Smooth muscle cell (in vitro differentiated cells): ENCODE data around the gene MUTYH. TPM values are rescaled to one million over a fixed set of nuclear protein-coding genes. Genes with fewer than 3 reads are reported as not detected.

Source experiments
- DNase-seq: peaks from one replicate; lab custom pipeline; 2025; ENCODE audit not compliant: unreplicated experiment; lab: John Stamatoyannopoulos, UW
- H2AFZ ChIP-seq: fragments of 200-600 bp; sonication (generic); 2 replicates; pipeline ENCODE4 v1.6.0; 2016; ENCODE audit warnings: antibody characterized with exemption, low read depth, mild to moderate bottlenecking
- H3F3A ChIP-seq: fragments of 200-600 bp; sonication (generic); 2 replicates; pipeline ENCODE4 v1.6.0; 2017; ENCODE audit warnings: antibody characterized with exemption, low read depth
- H3K27ac ChIP-seq: fragments of 200-600 bp; sonication (generic); 2 replicates; pipeline ENCODE4 v1.5.1; 2016; ENCODE audit warnings: low read depth, mild to moderate bottlenecking
- H3K27me3 ChIP-seq: fragments of 200-600 bp; sonication (generic); 2 replicates; pipeline ENCODE4 v1.6.1; 2016; ENCODE audit warnings: low read depth, mild to moderate bottlenecking
- H3K36me3 ChIP-seq: fragments of 200-600 bp; sonication (generic); 2 replicates; pipeline ENCODE4 v1.5.1; 2016; ENCODE audit warnings: low read depth
- H3K4me1 ChIP-seq: fragments of 200-600 bp; sonication (generic); 2 replicates; pipeline ENCODE4 v1.5.1; 2016; ENCODE audit warnings: low read depth
- H3K4me2 ChIP-seq: fragments of 200-600 bp; sonication (generic); 2 replicates; pipeline ENCODE4 v1.6.0; 2016; ENCODE audit warnings: mild to moderate bottlenecking
- H3K4me3 ChIP-seq: fragments of 200-600 bp; sonication (generic); 2 replicates; pipeline ENCODE4 v1.5.1; 2016; ENCODE audit warnings: mild to moderate bottlenecking
- H3K79me2 ChIP-seq: fragments of 200-600 bp; sonication (generic); 2 replicates; pipeline ENCODE4 v1.6.0; 2016; ENCODE audit warnings: low read depth, mild to moderate bottlenecking
- H3K9ac ChIP-seq: fragments of 200-600 bp; sonication (generic); 2 replicates; pipeline ENCODE4 v1.6.0; 2016; ENCODE audit warnings: low read depth
- H3K9me3 ChIP-seq: fragments of 200-600 bp; sonication (generic); replicated peaks from 2 replicates; pipeline ENCODE4 v1.5.1; 2016; ENCODE audit warnings: low read depth
- H4K20me1 ChIP-seq: fragments of 200-600 bp; sonication (generic); 2 replicates; pipeline ENCODE4 v1.6.0; 2016; ENCODE audit warnings: low read depth
- WGBS: methylation state at CpG from one replicate; pipeline ENCODE4 v1.1.7; 2016; ENCODE audit warnings: low lambda C conversion rate; 5-methylcytosine and 5-hydroxymethylcytosine counted together
- polyA plus RNA-seq: library from polyadenylated mRNA; unstranded; fragments of >200 nt; fragmentation: Nextera tagmentation; extraction: Ambion mirVana; gene quantifications from 2 replicates; pipeline ENCODE4 v1.2.1, GENCODE V29; 2016
- total RNA-seq: library from RNA; depleted of rRNA; stranded (reverse); fragments of >200 nt; gene quantifications from 2 replicates; pipeline ENCODE4 v1.2.3, GENCODE V29; 2014
- TF ChIP-seq, protein P1 (sequence below): fragments of 200-600 bp; sonication (generic); IDR thresholded peaks from 2 replicates; pipeline ENCODE4 v1.5.1; 2017; ENCODE audit warnings: borderline replicate concordance, mild to moderate bottlenecking, antibody characterized with exemption; ENCODE audit not compliant: insufficient read depth, poor library complexity, severe bottlenecking

MUTYH gene
- total and polyA plus RNA-seq, 2 experiments from 2014 or later, result 12.1 to 16.5 TPM

DNA sequence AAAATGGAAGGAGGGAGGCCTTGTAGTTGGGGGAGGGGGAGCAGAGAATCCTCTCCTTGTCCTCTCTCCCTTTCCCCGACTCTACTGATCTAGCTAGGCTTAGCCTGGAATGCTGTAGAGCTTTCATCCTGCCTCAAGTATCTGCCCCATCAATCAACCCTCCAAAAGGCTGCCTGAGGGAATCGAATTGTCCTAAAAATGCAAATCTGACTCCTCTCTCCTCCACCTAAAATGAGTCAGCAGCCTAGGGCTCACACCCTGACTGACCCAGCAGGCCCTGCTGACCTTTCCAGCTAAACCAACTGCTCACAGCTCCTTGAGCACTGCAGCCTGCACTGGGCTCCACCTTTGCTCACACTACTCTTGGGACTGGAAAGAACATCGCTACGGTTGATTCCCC is 10.8 kb downstream of the MUTYH start:
- Histone ChIP-seq H3K79me2 (no peaks in the 10 kb centered on the region), H3K4me3 (no peak overlapping the region), H3K36me3 (no peaks in the 10 kb centered on the region), H3K9me3 (no peaks in the 10 kb centered on the region), H3F3A (peaks cover 3% of the 10 kb centered on the region), H3K9ac (no peak overlapping the region), H3K4me2 (no peak overlapping the region), H3K27me3 (no peaks in the 10 kb centered on the region), H2AFZ (no peak overlapping the region), H3K4me1 (peaks cover 10% of the 10 kb centered on the region), H4K20me1 (no peaks in the 10 kb centered on the region), H3K27ac (no peak overlapping the region)
- WGBS, result 29% methylated on average over 4 of the region's 4 CpGs
- no peak for DNase-seq
- TF ChIP-seq, protein P1, sequence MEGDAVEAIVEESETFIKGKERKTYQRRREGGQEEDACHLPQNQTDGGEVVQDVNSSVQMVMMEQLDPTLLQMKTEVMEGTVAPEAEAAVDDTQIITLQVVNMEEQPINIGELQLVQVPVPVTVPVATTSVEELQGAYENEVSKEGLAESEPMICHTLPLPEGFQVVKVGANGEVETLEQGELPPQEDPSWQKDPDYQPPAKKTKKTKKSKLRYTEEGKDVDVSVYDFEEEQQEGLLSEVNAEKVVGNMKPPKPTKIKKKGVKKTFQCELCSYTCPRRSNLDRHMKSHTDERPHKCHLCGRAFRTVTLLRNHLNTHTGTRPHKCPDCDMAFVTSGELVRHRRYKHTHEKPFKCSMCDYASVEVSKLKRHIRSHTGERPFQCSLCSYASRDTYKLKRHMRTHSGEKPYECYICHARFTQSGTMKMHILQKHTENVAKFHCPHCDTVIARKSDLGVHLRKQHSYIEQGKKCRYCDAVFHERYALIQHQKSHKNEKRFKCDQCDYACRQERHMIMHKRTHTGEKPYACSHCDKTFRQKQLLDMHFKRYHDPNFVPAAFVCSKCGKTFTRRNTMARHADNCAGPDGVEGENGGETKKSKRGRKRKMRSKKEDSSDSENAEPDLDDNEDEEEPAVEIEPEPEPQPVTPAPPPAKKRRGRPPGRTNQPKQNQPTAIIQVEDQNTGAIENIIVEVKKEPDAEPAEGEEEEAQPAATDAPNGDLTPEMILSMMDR, result no peak

DNA sequence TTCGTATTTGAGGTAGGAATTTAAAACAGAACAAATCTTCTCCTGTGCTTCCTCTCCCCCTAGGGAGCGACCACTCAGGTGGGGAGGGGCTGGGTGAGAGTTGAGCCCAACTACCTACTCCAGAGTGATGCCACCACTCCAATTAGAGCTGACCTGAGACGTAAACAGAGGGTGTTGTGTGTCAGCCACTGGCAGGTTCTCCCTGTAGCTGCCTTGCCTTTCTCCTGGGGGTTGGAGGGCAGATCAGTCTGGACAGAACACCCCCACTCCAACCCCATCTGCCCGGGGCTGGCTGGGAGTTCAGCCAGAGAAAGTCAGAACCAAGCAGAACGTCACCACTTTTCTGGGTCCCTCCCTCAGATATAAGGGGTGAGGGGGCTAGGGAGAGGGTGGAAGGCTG is 11.6 kb downstream of the MUTYH start:
- Histone ChIP-seq H3K4me3 (no peak overlapping the region), H3K9me3 (no peaks in the 10 kb centered on the region), H3K27ac (no peak overlapping the region), H3K79me2 (no peaks in the 10 kb centered on the region), H3K4me1 (peaks cover 10% of the 10 kb centered on the region), H3K36me3 (no peaks in the 10 kb centered on the region), H3K9ac (no peak overlapping the region), H4K20me1 (no peaks in the 10 kb centered on the region), H3K4me2 (no peak overlapping the region), H2AFZ (no peak overlapping the region), H3F3A (peaks cover 3% of the 10 kb centered on the region), H3K27me3 (no peaks in the 10 kb centered on the region)
- DNase-seq, result no peak
- TF ChIP-seq, protein P1, result no peak
- 50% methylated on average over 5 of the region's 5 CpGs for WGBS

DNA sequence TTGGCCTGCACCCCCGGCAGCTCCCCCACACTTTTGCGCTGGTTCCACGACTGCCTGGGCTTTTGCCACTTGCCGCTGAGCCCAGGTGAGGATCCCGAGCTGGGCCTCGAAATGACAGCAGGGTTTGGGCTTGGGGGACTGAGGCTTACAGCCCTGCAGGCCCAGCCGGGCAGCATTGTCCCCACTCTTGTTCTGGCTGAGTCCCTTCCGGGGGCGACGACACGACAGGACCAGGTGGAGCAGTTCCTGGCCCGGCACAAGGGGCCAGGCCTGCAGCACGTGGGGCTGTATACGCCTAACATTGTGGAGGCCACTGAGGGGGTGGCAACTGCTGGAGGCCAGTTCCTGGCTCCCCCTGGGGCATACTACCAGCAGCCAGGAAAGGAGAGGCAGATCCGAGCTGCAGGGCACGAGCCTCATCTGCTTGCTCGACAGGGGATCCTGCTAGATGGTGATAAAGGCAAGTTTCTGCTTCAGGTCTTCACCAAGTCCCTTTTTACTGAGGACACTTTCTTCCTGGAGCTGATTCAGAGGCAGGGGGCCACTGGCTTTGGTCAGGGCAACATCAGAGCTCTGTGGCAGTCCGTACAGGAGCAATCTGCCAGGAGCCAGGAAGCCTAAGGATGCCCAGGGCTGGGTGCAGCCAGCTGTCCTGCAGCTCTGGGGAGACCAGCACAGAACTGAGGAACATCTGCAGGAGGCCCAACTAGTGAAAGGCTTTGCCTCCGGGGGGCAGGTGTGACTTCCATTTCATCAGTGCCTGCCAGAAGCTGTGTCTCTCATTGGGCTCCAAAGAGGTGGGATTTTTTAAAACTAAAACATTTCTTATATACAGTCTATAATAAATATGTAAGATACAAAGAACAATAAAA is 12.4 kb downstream of the MUTYH start:
- 49% methylated on average over 19 of the region's 19 CpGs for WGBS
- H3K79me2 ChIP-seq, result no peaks in the 10 kb centered on the region
- H2AFZ ChIP-seq, result no peak overlapping the region
- no peaks in the 10 kb centered on the region for H3K36me3 ChIP-seq
- TF ChIP-seq, protein P1, result no peak
- peaks cover 3% of the 10 kb centered on the region for H3F3A ChIP-seq
- H3K4me3 ChIP-seq, result peak overlapping the region; percentile 53
- H3K9ac ChIP-seq, result no peak overlapping the region
- no peak for DNase-seq
- peak overlapping the region; percentile 84 for H3K4me2 ChIP-seq
- H3K27me3 ChIP-seq, result no peaks in the 10 kb centered on the region
- no peaks in the 10 kb centered on the region for H3K9me3 ChIP-seq
- no peak overlapping the region for H3K27ac ChIP-seq
- H4K20me1 ChIP-seq, result no peaks in the 10 kb centered on the region
- peaks cover 10% of the 10 kb centered on the region for H3K4me1 ChIP-seq
